VCaP (cell line): ENCODE results near the gene INSYN2A.

Experiments
- H3K27ac ChIP-seq: fragments of 450-650 bp; 2 replicates; pipeline ENCODE4 v1.5.1; 2017
- TF ChIP-seq, protein P1 (sequence below): fragments of 450-650 bp; conservative IDR thresholded peaks from 2 replicates; pipeline ENCODE4 v1.5.1; 2017; ENCODE audit warnings: mild to moderate bottlenecking, moderate library complexity

INSYN2A gene

DNA sequence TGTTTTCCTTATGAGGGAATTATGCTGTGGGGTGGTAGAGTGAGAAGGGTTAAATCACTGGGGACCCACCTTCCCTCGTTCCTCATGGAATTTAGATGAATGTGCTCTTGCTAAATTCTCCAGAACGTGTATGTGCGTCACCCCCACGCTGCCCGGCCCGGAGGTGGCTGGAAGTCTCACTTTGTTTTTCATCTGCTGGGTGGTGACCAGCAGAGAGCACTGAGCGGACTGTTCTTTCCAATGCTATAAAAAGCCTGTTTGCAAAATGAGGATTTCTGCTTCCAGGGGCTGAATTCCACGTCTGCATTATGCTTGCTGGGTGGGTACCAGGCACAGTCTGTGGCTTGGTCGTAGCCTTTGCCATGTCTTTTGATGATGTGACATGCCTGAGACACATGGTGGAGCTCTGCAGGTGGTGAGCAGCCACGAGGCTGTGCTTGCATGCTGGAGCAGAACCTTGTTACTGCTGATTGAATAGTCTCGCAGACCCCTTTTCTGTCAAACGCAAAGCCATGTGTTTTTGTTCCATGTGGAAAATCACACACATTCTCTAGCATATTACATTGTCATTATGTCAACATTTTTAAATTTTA is 31.9 kb upstream of the INSYN2A start:
- TF ChIP-seq, protein P1, sequence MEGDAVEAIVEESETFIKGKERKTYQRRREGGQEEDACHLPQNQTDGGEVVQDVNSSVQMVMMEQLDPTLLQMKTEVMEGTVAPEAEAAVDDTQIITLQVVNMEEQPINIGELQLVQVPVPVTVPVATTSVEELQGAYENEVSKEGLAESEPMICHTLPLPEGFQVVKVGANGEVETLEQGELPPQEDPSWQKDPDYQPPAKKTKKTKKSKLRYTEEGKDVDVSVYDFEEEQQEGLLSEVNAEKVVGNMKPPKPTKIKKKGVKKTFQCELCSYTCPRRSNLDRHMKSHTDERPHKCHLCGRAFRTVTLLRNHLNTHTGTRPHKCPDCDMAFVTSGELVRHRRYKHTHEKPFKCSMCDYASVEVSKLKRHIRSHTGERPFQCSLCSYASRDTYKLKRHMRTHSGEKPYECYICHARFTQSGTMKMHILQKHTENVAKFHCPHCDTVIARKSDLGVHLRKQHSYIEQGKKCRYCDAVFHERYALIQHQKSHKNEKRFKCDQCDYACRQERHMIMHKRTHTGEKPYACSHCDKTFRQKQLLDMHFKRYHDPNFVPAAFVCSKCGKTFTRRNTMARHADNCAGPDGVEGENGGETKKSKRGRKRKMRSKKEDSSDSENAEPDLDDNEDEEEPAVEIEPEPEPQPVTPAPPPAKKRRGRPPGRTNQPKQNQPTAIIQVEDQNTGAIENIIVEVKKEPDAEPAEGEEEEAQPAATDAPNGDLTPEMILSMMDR, result no peak
- H3K27ac ChIP-seq, result no peak overlapping the region

DNA sequence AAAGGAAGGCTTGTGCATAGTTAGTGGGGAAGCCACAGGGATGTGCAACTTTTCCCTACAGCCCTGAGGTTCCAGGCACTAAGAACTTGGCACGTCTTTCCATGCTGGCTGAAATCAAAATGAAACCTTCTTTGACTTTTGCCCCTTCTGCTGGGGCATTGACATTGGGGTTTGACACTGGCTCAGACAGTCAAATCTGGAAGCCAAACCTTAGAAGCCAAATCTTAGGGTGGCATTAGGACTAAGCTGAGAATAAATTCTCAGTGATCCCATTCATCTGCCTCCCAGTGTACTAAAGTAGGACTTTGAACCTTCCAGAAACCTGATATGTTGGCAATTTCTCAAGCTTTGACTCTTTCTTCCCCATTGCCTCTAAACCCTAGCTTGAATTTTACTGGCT is 31.3 kb upstream of the INSYN2A start:
- H3K27ac ChIP-seq, result no peak overlapping the region
- TF ChIP-seq, protein P1, result no peak

DNA sequence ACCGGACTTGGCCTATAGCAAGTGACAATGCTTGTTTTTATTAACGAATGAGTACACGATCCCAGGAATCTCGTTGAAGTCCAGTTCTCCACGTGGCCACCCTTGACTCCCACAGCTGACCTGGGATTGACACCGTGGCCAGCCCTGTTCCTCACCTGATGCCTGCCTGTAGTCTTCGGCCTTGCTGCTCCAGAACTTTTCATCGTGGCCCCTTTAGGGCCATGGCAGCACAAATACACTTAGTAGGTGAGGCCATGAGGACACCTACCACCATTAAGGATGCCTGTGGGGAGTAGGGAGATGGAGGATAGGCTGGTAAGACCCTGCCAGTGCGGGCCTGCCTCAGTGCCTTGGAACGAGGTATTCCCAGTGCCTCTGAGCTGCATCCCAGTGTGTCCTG is 30.6 kb upstream of the INSYN2A start:
- H3K27ac ChIP-seq, result no peak overlapping the region
- TF ChIP-seq, protein P1, result no peak

DNA sequence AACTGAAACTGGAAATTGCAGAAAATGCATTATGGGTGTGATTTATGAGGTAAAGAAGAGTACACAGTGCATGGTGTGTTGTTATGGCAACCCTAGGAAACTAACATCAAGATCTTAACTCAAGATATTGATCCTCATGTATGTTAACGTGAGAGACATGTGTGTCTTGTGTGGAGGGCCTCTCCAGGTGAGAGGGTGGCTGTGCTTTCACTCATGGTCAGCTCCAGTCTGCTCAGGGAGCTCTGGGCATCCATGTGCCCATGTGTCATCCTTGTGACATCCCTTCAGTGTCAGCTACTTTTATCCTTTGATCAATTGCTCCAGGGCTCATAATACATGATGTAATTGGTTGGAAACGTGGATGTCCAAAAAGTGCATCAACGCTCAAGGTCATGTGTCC is 24.9 kb upstream of the INSYN2A start:
- H3K27ac ChIP-seq, result no peak overlapping the region
- TF ChIP-seq, protein P1, result no peak

DNA sequence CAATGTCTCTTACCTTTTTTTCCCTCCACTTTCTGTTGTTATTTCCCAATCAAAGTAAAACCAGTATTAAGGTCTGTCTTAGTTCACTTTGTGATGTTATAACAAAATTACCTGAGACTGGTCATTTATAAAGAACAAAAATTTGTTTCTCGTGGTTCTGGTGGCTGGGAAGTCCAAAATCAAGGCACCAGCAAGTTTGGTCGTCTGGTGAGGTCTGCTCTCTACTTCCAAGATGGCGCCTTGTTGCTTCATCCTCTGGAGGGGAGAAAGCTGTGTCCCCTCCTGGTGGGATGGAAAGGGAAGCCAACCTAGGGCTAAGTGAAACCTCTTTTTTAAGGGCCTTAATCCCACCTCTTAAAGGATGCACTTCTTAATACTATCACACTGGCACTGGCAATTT is 22.3 kb upstream of the INSYN2A start:
- no peak overlapping the region for H3K27ac ChIP-seq
- TF ChIP-seq, protein P1, result no peak

DNA sequence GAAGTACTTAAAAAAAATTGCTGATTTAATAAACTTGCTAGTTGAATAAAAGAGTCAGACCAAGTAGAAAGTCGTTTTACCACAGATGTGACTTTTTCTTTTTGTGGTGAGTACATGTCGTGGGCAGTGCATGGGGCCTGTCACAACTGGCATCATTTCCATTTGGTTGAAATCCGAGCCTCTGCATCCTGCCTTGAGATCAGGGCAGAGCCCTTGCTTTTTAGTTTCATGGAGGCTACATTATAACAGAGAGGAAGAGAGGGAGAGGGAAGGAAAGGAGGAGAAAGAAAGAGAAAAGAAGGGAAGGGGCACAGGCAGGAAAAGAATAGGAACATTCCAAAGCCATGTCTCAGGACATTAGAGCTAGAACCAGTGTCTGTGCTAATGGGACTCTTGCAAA is 20.4 kb upstream of the INSYN2A start:
- no peak overlapping the region for H3K27ac ChIP-seq
- TF ChIP-seq, protein P1, result no peak

DNA sequence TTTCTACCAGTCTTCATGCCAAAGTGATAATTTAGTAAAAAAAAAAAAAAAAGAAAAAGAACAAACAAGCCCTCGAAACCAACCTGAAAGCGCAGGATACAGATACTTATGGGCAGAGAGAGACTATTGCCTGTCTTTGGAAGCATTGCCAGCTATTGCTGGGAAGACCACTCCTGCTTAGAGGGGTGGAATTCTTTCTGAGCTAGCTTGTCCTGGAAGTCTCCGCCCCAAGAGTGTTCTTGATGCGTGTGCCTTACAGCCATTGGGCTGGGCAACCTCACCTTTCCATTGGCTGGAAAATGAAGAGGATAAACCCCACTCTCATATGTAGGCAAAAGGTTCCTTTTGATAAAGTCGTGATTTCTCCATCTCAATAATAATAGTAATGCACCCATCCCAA is 19.9 kb upstream of the INSYN2A start:
- TF ChIP-seq, protein P1, result no peak
- no peak overlapping the region for H3K27ac ChIP-seq

DNA sequence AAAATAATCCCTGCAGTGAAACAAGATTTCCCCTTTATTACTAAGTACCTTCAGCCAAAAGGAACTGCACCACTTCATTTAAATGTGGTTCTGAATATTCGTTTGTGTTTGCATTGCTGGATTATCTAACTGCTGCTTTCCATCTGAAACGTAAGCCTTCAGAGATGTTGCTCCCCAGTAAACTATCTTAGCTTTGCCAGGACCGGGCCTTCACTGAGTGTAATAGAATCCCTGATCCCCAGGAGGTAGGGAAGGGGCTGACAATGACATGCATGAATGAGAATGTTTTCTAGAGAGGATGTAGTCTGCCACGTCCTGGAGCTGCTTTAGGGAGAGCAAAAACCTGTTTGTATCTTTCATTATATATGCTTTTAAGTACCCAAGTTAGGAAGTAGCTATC is 19.5 kb upstream of the INSYN2A start:
- H3K27ac ChIP-seq, result no peak overlapping the region
- TF ChIP-seq, protein P1, result no peak
